PC-9 (cell line): ENCODE measurements around the gene USH2A.

ENCODE experiments used
- CTCF ChIP-seq: fragments of 200-600 bp; sonication (generic); conservative IDR thresholded peaks from 2 replicates; pipeline ENCODE4 v1.6.1; 2017; ENCODE audit warnings: mixed run types, antibody characterized with exemption, mild to moderate bottlenecking, moderate library complexity
- EZH2 ChIP-seq: fragments of 200-600 bp; sonication (generic); IDR thresholded peaks from 2 replicates; pipeline ENCODE4 v1.8.0; 2017; ENCODE audit warnings: antibody characterized with exemption, low read depth

DNA sequence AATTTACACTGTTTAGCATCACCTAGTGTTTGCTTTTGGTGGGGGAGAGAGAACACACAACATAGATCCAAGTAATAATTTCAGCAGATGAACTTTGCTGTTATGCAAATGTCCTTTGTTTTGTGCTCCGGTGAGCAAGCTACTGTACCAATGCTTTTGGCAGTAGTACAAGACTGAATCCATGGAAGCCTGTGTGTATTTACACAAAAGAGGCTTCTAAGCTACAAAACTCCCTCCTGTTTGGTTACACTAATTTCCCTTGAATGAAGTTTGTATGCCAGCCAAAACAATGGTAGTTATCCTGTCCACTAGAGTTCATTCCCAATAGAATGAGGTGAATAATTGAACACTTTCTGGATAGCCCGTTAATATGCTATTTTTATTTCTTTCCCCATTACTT is 535.6 kb downstream of the USH2A start:
- no peak for TF ChIP-seq CTCF
- TF ChIP-seq EZH2: no peak
